NCI-H1417 treated with DMSO at 0.1 percent for 48 hours (cell line): ENCODE results near the gene DIP2C.
"Not testable (repeated sequence)": the region's sequence is repeated elsewhere in the genome, so short reads cannot be mapped to it uniquely, and the experiment has no call there.

ENCODE experiments used
- DNase-seq: peaks from one replicate; lab custom pipeline; 2025; lab: John Stamatoyannopoulos, UW

The DIP2C gene

DNA sequence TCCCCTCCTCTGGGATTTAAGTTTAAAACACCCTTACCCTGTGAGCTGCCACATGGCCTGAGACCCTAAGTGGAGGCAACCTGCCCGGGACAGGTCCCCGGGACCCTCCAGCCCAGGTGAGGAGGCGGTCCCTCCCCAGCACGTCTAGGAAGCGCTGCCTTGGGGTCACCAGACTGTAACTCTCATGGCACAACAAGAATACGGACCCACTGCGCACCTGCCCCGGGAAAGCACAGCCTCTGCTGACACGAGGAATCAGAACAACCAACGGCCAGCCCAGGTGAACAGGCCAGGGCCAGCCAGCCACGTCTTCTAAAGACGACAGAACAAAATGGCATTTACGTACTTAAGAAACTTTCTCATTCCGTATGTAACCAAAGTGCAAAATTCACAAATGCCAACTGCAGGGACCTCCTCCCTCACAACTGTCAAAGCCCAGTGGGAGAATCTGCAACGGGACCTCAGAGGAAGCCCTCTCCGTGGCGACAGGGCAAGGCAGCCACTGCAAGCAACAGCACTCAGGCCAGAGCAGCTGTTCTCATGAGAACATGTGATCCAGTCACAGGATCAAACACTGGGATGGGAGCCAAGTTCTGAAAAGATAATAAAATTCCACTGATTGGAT is 208.4 kb downstream of the DIP2C start:
- no peak for DNase-seq

DNA sequence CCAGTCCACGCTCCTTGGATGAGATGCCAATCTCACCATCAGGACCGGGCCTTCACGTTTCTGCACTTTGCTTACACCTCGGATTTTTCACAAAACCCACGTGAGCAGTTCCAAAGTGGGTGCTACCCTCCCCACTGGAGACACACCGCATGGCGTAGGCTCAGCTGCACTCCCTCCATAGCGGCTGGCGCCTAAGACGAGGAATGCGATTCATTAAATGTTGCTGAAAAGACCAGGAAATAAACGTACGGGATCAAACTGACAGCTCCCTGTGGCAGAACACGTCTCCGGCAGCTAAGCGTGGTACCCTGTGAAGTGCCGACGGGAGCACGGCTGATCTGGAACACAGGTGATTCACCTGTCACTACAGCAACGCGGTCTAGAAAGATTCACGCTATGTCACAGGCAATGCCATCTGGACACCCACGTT is 209.0 kb downstream of the DIP2C start:
- no peak for DNase-seq

DNA sequence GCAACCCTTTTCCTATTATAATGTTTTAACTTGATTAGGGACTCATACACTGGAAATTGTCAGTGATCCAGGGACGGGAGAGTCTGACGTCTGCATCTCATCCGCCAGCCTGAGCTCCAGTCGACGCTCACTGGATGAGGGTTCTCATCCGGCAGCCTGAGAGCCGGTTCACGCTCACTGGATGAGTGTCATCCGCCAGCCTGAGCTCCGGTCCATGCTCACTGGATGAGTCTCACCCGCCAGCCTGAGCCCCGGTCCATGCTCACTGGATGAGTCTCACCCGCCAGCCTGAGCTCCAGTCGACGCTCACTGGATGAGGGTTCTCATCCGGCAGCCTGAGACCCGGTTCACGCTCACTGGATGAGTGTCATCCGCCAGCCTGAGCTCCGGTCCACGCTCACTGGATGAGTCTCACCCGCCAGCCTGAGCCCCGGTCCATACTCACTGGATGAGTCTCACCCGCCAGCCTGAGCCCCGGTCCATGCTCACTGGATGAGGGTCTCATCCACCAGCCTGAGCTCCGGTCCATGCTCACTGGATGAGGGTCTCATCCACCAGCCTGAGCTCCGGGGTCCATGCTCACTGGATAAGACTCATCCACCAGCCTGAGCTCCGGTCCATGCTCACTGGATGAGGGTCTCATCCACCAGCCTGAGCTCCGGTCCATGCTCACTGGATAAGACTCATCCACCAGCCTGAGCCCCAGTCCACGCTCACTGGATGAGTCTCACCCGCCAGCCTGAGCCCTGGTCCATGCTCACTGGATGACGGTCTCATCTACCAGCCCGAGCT is 209.6 kb downstream of the DIP2C start:
- not testable (repeated sequence) for DNase-seq

DNA sequence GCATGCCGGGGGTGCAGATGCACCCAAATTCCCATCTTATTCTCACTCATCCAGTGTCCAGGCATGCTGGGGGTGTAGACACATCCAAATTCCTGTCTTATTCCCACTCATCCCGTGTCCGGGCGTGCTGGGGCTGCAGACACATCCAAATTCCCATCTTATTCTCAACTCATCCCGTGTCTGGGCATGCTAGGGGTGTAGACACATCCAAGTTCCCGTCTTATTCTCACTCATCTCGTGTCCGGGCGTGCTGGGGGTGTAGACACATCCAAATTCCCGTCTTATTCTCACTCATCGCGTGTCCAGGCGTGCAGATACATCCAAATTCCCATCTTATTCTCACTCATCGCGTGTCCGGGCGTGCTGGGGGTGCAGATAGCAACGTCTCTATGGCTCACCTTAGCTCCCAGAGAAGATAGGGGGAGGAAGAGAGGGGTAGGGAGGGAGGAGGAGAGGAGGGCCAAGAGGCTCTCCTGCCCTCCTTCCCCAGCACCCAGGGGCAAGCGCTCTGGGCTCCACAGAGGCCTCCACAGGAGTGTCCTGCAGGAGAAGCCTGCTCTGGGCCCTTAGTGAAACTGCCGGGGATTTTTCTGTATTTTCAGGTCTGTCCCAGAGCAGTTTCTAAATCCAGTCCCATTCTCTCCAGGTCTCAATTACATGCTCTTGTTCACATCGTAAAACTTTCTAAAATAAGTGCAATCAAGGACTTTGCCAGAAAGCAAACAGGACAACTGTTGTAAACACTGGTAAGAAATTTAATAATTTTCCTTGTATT is 210.8 kb downstream of the DIP2C start:
- DNase-seq = no peak

DNA sequence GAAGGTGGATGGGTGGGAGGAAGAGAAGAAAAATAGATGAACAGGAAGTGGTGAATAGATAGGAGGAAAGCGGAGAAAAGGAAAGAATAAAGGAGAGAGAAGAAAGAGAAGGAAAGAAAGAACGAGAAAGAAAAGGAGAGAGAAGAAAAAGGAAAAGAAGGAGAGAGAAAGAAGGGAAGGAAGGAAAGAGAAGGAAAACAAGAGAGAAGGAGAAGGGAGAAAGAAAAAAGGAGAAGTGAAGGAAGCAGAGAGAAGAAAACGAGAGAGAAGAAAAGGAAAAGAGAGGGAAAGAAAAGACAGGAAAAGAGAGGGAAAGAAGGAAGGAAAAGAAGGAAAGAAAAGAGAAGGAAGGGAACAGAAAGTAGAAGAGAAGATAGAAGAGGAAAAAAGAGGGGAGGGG is 211.8 kb downstream of the DIP2C start:
- no peak for DNase-seq

DNA sequence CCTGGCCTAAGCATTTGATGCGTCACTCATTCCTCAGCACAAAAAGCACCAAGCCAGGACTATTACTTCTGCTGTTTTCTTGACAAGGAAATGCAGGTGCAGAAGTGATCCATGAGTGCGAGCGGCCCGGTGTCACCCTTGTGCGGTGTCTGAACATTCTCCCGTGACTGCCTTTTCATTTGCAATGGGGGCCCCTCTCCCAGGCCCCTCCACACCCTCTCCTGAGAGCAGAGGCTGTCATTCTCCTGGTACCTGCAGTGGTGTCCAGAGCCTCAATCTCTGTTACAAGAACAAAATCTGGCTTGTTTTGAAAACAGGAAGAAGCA is 213.1 kb downstream of the DIP2C start:
- no peak for DNase-seq

DNA sequence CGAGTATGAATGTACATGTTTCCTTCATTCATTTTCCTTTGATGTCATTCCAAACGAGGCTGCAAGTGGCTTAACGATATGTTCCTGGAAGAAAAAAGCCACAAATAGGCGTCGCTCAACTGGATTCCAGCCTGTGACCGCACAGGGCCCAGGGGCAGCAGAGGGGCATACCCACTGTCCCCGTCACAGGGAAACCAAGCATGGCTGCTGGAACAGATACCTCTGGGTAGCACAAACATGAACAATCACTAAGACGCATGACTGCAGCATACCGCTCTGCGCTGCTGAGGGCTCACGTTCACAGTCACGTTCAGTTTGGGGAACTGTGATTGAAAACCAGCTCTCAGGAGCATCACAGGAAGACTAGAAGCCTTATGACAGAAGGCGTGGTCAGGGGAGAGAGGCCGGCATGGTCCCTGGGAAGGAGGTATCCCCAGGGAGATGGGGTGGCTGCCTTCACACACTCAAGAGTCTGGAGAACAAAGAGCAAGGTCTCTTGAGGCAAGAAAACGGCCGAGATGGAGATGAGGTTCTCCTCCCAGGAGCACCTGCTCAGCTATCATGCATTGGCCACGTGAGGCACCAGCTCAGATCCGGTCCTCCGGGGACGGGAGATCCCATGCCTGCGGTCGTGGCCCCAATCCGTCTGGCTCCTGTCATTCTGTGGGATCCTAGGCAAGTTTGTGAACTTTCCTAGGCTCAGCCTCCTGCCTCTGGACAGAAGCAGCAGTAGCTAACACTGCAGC is 213.6 kb downstream of the DIP2C start:
- DNase-seq = no peak

DNA sequence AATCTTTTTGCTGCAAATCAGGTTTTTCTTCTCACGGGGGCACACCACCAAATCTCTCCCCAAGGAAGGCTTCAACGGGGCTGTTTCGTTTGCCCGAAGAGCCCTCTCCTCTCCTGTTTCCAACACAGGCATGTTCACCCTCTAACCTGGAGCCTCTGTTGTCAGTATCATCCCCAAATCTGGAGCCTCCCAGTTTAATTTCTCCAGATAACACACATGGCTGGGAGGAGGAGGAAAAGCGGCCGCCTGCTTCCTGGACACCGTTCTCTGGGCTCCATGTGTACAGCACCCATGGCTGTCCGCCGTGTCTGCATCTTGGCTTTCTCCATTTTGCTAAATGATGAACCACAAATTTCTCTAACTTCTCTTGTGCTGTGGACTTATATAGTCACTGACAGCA is 214.5 kb downstream of the DIP2C start:
- no peak for DNase-seq

DNA sequence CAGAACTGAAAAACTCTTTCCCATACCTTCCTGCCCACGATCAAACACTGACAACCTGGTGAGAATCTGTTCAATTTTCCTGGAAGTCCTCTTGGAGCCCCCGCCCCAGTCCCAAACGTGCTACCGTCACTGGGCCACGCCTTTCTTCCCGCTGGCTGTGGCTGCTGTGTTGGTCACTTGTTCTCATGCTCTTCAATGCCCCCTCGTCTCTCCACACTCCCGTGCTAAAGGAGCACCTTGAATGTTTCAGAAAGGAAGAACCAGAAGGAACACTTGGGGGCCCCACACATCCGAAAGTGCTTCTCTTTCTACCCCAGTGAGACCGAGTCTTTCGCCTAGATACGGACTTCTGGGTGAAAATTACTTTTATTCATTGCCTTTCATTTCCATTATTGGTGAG is 215.1 kb downstream of the DIP2C start:
- no peak for DNase-seq

DNA sequence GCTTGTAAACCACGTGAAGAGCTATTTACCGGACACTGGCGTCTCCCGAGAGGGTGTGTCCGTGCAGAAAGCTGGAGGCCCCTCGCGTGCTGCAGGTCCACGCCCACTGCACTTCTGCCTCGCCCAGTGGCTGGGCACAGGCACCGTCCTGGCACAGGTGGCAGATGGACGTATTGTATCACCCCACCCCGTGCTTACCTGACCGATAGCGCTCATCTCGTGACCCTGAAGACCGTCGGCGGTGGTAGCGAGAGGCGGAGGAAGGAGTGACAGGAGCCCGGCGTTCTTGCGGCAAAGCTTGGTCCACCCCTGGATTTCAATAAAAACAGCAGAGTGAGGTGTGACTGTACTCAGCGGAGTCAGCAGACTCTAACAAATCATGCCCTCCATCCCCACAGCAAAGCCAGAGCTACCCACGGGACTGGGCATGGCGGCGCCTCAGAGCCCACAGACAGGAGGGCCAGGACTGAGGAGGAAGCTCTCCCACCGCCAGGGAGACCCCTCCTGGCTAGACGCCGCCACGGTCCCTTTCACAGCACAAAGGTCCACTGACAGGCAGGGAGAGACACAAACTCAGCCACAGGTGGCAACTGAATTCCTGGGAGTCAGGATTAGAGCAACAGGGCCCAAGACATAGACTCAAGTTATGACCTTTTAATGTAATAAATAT is 217.1 kb downstream of the DIP2C start:
- DNase-seq = no peak

DNA sequence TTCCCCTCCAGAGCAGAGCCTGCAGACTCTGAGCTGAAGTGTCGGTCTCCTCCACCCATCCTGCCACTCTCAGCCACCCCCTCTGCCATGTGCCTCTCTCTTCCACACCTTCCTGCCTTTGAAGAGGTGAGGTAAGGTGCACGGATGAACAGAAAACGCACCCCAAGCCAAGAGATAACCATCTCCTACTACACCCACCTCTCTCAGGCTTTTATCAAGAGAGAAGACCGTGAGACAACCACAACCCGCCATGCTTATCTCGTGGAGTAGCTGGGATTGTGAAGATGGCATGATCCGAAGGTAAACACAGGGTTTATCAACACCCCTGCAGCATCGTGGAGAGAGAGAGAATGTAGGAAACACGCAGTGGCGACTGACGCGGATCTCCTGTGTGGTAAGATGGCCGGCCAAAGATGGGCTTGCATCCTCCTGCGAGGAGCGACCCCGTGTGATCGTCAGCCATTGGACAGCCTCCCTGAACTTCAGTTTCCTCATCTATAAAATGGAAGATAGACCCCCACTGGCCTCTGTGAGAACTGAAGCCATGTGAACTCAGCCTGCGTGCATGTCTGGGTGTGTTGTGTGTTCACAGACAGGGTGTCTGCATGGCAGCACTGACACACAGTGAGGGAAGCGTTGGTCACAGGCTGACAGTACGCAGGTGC is 219.0 kb downstream of the DIP2C start:
- DNase-seq = no peak

DNA sequence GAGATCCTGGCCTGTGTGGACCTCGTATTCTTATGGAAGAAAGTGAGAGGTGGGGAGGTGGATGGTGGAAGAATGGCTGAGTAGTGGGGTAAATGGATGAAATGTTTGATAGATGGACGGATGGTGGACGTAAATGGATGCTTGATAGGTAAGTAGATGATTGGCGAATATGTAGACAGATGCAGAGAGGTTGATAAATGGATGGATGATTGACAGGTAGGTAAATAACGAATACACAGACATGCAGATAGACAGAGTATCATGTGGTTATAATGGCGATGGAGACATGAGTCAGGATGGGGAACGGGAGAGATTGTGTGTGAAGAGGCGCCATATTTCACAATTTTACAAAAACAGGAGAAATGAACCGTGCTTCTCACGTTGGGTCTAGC is 219.5 kb downstream of the DIP2C start:
- DNase-seq = no peak

DNA sequence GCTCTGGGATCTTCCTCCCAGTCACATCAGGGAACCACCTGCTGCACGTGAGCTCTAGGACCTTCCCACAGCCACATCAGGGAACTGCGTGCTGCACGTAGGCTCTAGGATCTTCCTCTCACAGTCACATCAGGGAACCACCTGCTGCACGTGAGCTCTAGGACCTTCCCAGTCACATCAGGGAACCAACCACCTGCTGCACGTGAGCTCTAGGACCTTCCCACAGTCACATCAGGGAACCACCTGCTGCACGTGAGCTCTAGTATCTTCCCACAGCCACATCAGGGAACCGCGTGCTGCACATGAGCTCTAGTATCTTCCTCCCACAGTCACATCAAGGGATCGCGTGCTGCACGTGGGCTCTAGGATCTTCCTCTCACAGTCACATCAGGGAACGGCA is 229.7 kb downstream of the DIP2C start:
- no peak for DNase-seq

DNA sequence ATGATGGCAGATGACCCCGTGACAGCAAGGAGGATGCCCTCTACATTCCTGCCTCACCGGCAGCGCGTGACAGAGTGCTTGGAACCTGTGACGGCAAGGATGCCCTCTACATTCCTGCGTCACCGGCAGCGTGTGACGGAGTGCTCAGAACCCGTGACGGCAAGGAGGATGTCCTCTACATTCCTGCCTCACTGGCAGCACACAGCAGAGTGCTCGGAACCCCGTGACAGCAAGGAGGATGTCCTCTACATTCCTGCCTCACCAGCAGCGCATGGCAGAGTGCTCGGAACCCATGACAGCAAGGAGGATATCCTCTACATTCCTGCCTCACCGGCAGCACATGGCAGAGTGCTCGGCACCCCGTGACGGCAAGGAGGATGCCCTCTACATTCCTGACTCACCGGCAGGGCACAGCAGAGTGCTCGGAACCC is 231.0 kb downstream of the DIP2C start:
- no peak for DNase-seq

DNA sequence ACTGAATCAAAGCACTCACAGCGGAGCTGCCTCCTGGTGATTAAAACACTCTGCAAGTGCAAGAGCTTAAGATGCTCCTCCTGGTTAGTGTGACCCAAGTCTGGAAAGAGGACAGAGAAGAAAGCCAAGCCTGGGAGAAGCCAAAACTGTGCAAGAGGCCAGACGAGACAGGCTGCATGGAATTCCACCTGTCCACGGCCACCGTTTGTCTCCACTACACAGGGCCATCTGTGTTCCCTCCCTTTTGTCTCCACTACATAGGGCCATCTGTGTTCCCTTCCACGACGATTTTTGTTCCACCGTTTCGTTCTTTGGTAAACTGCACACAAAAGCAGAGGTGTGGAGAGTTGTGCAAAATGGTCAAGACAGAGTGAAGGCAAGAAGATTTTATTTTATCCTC is 233.0 kb downstream of the DIP2C start:
- DNase-seq = no peak

DNA sequence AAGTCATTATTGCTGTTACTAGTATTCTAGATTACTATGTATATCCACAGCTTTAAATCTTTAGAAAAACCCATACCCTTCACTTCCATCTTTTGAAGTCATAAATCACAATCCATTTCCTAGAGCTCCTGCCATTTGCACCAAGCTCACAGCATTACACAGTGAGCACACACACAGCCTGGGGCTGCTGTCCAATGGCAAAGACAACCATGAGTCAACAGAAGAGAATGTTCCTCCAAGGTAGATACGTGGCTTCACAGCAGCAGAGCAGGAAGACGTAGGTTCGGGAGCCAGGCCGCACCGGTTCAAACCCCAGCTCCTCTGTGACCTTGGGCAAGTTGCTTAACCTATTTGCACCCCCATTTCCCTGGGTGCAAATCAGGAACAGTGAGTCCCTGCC is 234.6 kb downstream of the DIP2C start:
- no peak for DNase-seq

DNA sequence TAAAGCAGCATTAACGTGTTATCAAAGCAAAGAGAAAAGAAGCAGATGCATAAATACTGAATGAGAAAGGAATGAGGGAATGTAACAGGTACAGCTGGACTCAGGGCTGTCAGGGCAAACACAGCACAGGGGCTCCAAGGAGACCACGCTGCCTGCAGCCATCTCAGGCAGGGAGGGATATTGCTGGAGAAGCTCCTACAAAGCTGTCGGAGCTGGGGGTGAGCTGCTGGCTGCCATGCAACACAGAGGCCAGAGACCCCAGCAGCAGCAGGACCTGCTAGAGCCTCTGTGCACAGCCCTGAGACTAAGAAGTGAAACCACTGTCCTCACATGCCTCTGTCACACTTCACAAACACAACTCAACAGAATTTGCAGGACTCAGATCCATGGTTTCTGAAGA is 235.8 kb downstream of the DIP2C start:
- no peak for DNase-seq

DNA sequence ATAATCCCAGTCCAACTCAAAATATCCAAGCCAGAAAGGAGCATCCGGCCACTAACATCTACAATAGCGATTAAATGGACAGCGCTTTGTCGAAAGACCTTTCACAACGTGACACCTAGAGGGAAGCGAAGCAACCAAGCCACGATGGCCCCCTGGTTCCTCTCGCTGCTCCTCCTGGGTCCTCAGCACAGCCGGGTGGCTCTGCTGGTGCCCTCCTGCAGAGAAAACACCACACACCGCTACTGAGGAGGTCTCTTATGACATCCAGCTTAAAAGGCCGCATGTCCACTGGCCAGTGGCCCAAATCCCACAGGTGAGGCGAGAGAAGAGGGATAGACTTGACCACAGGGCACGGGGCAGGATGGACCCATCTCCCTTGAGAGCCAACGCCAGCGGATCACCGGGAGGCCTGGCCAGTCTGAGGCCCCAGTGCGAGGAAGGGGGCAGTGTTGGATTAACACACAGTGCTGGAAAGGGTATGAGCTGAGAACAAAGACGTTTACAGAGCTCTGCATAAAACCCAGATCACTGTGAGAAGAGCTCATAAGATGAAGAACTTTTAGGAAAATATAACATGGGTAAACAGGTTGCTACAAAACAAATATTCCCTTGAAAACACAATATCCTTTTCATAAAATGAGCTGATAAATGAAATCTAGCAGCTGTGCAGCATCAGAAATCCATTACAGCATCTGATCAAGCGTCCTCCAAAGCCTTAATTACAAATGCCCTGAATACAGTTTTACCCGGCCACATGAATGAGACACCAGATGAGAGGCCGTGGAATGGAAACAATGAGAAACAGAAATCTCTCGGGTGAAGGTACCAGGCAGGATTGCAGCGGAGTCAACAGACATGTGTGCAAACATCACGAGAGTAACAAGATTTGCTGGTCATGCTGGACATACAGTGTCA is 236.7 kb downstream of the DIP2C start:
- DNase-seq = no peak

DNA sequence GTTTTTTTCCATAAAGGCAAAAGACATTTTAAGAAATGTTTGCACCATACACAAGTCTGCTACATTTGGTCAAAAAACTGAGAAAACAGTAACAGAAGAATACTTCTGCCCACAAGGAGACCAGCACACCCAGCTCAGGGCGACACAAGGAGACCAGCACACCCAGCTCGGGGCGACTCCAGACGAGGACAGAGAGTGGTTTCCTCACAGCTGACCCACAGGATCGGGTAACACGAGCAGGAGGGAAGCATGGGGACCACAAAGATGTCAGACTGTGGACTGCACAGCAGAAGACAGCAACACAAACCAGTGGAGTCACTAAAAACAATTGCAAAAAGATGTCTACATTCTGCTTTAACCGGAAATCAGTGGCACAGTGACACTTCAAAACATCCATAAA is 237.6 kb downstream of the DIP2C start:
- DNase-seq = no peak

DNA sequence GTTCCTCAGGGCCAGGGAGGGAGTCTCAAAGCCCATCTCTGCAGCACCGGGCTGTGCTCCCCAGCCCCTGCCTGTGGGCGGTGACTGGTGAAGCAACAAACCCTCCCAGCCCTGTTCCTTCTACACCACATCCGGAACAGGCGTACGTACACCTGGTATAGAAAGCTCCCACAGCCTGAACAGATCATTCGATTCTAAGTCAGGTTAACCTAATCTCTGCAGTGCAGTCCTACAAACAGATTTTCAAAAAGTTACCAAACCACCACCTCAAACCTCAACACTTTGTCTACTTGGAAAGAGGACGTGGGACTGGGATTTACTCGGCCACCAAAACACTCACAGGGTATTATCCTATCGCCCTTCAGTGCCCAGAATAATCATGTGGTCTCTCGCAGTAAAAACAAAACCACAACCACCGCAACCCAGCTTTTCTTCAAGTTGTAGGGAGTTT is 238.4 kb downstream of the DIP2C start:
- no peak for DNase-seq
